Gastroesophageal sphincter (tissue), 3 donors: ENCODE data around the gene SLIT3.

Source experiments
- POLR2A ChIP-seq, 2 donors: fragments of 450-650 bp; IDR thresholded peaks; one replicate each; pipeline ENCODE4 v1.6.1; 2017; ENCODE audit warnings: antibody characterized with exemption in 2 of 2, mild to moderate bottlenecking in 2 of 2, moderate library complexity in 1 of 2
- TF ChIP-seq, protein P1 (sequence below), 4 experiments: fragments of 200-600 bp in 2 of 4; fragments of 450-650 bp in 2 of 4; sonication (generic) in 1 of 4; IDR thresholded peaks; one replicate each; pipeline ENCODE4 v1.5.1; 2017 to 2019; ENCODE audit warnings: antibody characterized with exemption in 4 of 4, mild to moderate bottlenecking in 2 of 4, moderate library complexity in 2 of 4

DNA sequence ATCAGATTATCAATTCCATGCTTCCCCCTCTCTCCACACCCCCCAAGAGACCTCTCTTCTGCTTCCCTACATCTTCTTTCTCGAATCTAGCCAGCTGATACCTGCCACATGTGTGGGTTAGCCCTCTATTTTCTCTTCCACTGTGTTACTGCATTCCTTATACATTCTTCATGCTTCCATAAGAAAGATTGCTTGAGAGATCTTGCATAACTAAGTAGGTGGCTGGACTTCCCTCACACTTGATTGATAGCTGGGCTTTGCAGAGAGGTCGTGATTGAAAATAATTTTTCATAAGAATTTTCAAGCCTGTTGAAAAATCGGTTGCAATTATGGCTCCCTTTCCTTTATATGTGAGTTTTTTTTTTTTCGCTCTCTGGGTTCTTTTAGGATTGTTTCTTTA, 688.8 kb downstream of the SLIT3 start:
- TF ChIP-seq, protein P1, sequence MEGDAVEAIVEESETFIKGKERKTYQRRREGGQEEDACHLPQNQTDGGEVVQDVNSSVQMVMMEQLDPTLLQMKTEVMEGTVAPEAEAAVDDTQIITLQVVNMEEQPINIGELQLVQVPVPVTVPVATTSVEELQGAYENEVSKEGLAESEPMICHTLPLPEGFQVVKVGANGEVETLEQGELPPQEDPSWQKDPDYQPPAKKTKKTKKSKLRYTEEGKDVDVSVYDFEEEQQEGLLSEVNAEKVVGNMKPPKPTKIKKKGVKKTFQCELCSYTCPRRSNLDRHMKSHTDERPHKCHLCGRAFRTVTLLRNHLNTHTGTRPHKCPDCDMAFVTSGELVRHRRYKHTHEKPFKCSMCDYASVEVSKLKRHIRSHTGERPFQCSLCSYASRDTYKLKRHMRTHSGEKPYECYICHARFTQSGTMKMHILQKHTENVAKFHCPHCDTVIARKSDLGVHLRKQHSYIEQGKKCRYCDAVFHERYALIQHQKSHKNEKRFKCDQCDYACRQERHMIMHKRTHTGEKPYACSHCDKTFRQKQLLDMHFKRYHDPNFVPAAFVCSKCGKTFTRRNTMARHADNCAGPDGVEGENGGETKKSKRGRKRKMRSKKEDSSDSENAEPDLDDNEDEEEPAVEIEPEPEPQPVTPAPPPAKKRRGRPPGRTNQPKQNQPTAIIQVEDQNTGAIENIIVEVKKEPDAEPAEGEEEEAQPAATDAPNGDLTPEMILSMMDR (IDR thresholded peaks at IDR 0.05) = no peak
- no peak for TF ChIP-seq POLR2A (IDR thresholded peaks at IDR 0.05)
